ENCODE data around the gene BUD13. TPM values are rescaled to one million over a fixed set of nuclear protein-coding genes. Genes with fewer than 3 reads are reported as not detected.

The BUD13 gene
- total RNA-seq, 4 donors from 2014 or later: 12.1 to 18.7 (median 16.2) TPM

DNA sequence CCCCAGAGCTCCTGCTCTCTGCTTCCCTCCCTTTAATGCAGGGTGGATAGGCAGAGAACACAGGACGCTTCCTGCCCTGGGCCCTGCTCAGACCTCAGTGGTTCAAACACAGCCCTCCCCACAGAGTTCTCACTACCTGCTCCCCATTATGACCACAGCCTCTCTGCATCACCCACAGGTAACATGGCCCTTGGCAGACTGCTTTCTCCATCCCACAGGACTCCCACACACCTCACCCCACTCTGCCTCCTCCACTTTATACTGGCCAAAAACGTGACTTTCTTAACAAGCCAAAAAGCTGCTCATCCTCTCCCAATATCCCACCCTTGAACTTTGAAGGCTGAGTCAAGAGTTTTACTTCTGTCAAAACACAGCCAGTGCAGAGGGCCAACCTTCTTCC is 33.8 kb downstream of the BUD13 start:
- H3K4me1 ChIP-seq: no peaks in the 10 kb centered on the region
- intact Hi-C loops (cut with DNase I; ENCODE audit: low total_unique reads): no loop called here
- H3K36me3 ChIP-seq: no peaks in the 10 kb centered on the region
- DNase-seq: no peak
- no peak overlapping the region for H3K27ac ChIP-seq
- H3K4me3 ChIP-seq: no peak overlapping the region
- TF ChIP-seq CTCF (IDR thresholded peaks at IDR 0.05) (no peak), POLR2A (IDR thresholded peaks at IDR 0.05) (no peak)
- no peaks in the 10 kb centered on the region for H3K27me3 ChIP-seq
- no peaks in the 10 kb centered on the region for H3K9me3 ChIP-seq

GRCh38 chr11:116736763-116737162 is 36.0 kb downstream of the BUD13 start:
- H3K4me3 ChIP-seq: no peak overlapping the region
- no peaks in the 10 kb centered on the region for H3K4me1 ChIP-seq
- no peak for TF ChIP-seq CTCF (IDR thresholded peaks at IDR 0.05)
- no peak overlapping the region for H3K27ac ChIP-seq
- DNase-seq: no peak
- no peaks in the 10 kb centered on the region for H3K27me3 ChIP-seq
- no peaks in the 10 kb centered on the region for H3K9me3 ChIP-seq
- H3K36me3 ChIP-seq: no peaks in the 10 kb centered on the region
- intact Hi-C loops (cut with DNase I; ENCODE audit: low total_unique reads): no loop called here

- no peak for TF ChIP-seq CTCF (IDR thresholded peaks at IDR 0.05)
- no peak for TF ChIP-seq POLR2A (IDR thresholded peaks at IDR 0.05)
- Histone ChIP-seq H3K4me1 (no peaks in the 10 kb centered on the region), H3K4me3 (no peak overlapping the region), H3K9me3 (no peaks in the 10 kb centered on the region), H3K36me3 (no peaks in the 10 kb centered on the region), H3K27me3 (no peaks in the 10 kb centered on the region), H3K27ac (no peak overlapping the region)
- no peak for DNase-seq
- intact Hi-C loops (cut with DNase I; ENCODE audit: low total_unique reads): no loop called here
These were observed 38.7 kb downstream of the BUD13 start for GRCh38 chr11:116733969-116734508.

- H3K9me3 ChIP-seq: no peaks in the 10 kb centered on the region
- intact Hi-C loops (cut with DNase I; ENCODE audit: low total_unique reads): no loop called here
- H3K27me3 ChIP-seq: no peaks in the 10 kb centered on the region
- DNase-seq: no peak
- H3K27ac ChIP-seq: no peak overlapping the region
- H3K4me1 ChIP-seq: no peaks in the 10 kb centered on the region
- no peak overlapping the region for H3K4me3 ChIP-seq
- TF ChIP-seq POLR2A (IDR thresholded peaks at IDR 0.05) (no peak), CTCF (IDR thresholded peaks at IDR 0.05) (no peak)
- no peaks in the 10 kb centered on the region for H3K36me3 ChIP-seq
These were observed 39.6 kb downstream of the BUD13 start for GRCh38 chr11:116733043-116733755.

GRCh38 chr11:116732271-116733042 is 40.3 kb downstream of the BUD13 start:
- H3K4me3 ChIP-seq: no peak overlapping the region
- TF ChIP-seq POLR2A (IDR thresholded peaks at IDR 0.05): no peak
- TF ChIP-seq CTCF (IDR thresholded peaks at IDR 0.05): peak; percentile 54 to 66 (median 60)
- H3K27ac ChIP-seq: no peak overlapping the region
- H3K27me3 ChIP-seq: no peaks in the 10 kb centered on the region
- H3K36me3 ChIP-seq: no peaks in the 10 kb centered on the region
- peak; percentile 33 to 41 for DNase-seq
- no peaks in the 10 kb centered on the region for H3K4me1 ChIP-seq
- intact Hi-C loops (cut with DNase I; ENCODE audit: low total_unique reads): no loop called here
- no peaks in the 10 kb centered on the region for H3K9me3 ChIP-seq

Measured in uterus (tissue), 4 donors.